Spleen (tissue), 11 donors: ENCODE data around the gene MUC20. TPM values are rescaled to one million over a fixed set of nuclear protein-coding genes. Genes with fewer than 3 reads are reported as not detected.
"Not testable (repeated sequence)": the region's sequence is repeated elsewhere in the genome, so short reads cannot be mapped to it uniquely, and the experiment has no call there.

Experiments
- DNase-seq: peaks from one replicate; pipeline ENCODE4 v3.0.0-alpha.2; 2020
- H3K27ac ChIP-seq, 8 donors: fragments of 200-600 bp; sonication (generic) in 7 of 8; 1 replicate in 4 of 8; 2 replicates in 4 of 8; pipeline versions ENCODE4 v1.5.0 to v1.8.0; 2016 to 2021; ENCODE audit warnings: inconsistent platforms in 4 of 8, mild to moderate bottlenecking in 4 of 8, moderate library complexity in 1 of 8
- H3K27me3 ChIP-seq, 7 donors: fragments of 200-600 bp; sonication (generic) in 6 of 7; replicated peaks in 1 of 7; 1 replicate in 4 of 7; 2 replicates in 3 of 7; pipeline versions ENCODE4 v1.5.0 to v1.8.0; 2016 to 2021; ENCODE audit warnings: inconsistent platforms in 3 of 7, mild to moderate bottlenecking in 1 of 7
- H3K36me3 ChIP-seq, 6 donors: fragments of 200-600 bp; sonication (generic) in 5 of 6; 1 replicate in 4 of 6; 2 replicates in 2 of 6; pipeline versions ENCODE4 v1.5.0 to v1.8.0; 2016 to 2021; ENCODE audit warnings: inconsistent platforms in 2 of 6
- H3K4me1 ChIP-seq, 6 donors: fragments of 200-600 bp; sonication (generic) in 5 of 6; 1 replicate in 3 of 6; 2 replicates in 3 of 6; pipeline versions ENCODE4 v1.5.0 to v1.8.0; 2016 to 2021; ENCODE audit warnings: inconsistent platforms in 3 of 6
- H3K4me3 ChIP-seq, 8 donors: fragments of 200-600 bp; sonication (generic) in 7 of 8; 1 replicate in 4 of 8; 2 replicates in 4 of 8; pipeline versions ENCODE4 v1.5.0 to v1.8.0; 2016 to 2021; ENCODE audit warnings: inconsistent platforms in 4 of 8, mild to moderate bottlenecking in 4 of 8, moderate library complexity in 2 of 8
- H3K9me3 ChIP-seq, 8 donors: fragments of 200-600 bp; sonication (generic) in 7 of 8; 1 replicate in 4 of 8; 2 replicates in 4 of 8; pipeline versions ENCODE4 v1.5.0 to v1.8.0; 2016 to 2021; ENCODE audit warnings: inconsistent platforms in 4 of 8
- POLR2A ChIP-seq, 3 donors: fragments of 450-650 bp; IDR thresholded peaks; one replicate each; pipeline ENCODE4 v1.5.1; 2017; ENCODE audit warnings: antibody characterized with exemption in 3 of 3, mild to moderate bottlenecking in 1 of 3
- POLR2AphosphoS5 ChIP-seq, 3 donors: sonication (generic); formaldehyde crosslinking; IDR thresholded peaks; one replicate each; pipeline ENCODE4 v1.5.1; 2017; ENCODE audit warnings: antibody characterized with exemption in 3 of 3
- WGBS, 5 donors: extraction: QIAGEN DNeasy Blood & Tissue Kit in 3 of 5; methylation state at CpG; one replicate each; pipeline versions ENCODE4 v1.1.5 to v1.1.7; 2013 to 2018; 5-methylcytosine and 5-hydroxymethylcytosine counted together
- intact Hi-C: fragments of 100-400 bp; cut with DNase I; formaldehyde crosslinking; loops from one replicate; pipeline ENCODE4 v1.15.0; 2023; ENCODE audit warnings: low total_unique reads
- polyA plus RNA-seq, 3 donors: library from polyadenylated mRNA; stranded (reverse); fragments of 200-250 nt; gene quantifications; one replicate each; pipeline ENCODE4 v1.2.1, GENCODE V29; 2013
- total RNA-seq, 7 donors: library from RNA; depleted of rRNA in 3 of 7; stranded (reverse); fragments of >200 nt in 3 of 7; fragmentation: NEBNext Ultra II Directional in 4 of 7; extraction: Animal tissue kit (Norgen Biotek cat#: 25700) in 4 of 7; gene quantifications; one replicate each; pipeline versions ENCODE4 v1.1.0 to v1.2.1, GENCODE V29; 2016 to 2021
- TF ChIP-seq, protein P1 (sequence below), 11 experiments: fragments of 200-600 bp in 7 of 11; fragments of 450-650 bp in 4 of 11; sonication (generic) in 4 of 11; IDR thresholded peaks in 8 of 11; conservative IDR thresholded peaks in 3 of 11; 1 replicate in 7 of 11; 2 replicates in 4 of 11; pipeline versions ENCODE4 v1.4.0 to v1.8.0; 2016 to 2021; ENCODE audit warnings: antibody characterized with exemption in 11 of 11, inconsistent platforms in 4 of 11, mild to moderate bottlenecking in 1 of 11
- donor health status: healthy with polysubstance abuse.
- donor health status: DM: no; HTN: no; CAD: no; lungs with moderate emphysema.
- donor health status: DM: no; HTN: no; CAD: no.
- donor health status: Bipolar disorder and iron deficiency.
- donor health status: healthy.
- donor health status: DM: no; HTN: no; CAD: no.
- donor health status: DM: yes; HTN: yes; CAD: no.

Gene MUC20
- total and polyA plus RNA-seq, 10 donors, result 0.38 to 13.6 (median 3.2) TPM

DNA sequence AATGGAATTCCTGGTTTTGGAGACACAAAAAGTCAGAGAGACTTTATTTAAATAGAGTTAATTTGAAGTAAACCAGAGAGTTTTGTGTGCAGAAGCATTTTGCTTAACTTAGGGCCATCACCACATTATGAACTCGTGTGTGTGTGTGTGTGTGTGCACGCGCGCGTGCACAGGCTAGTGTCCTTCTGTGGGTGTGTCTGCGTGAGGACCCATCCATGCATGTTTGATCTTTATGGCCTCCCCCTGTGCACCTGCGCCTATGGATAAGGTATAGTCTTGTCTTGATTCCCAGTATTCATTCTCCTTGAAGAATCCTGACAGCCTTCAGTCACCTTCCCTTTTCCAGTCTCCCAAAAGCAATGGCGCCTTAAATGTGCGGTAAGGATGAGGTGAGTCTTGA is 26.0 kb downstream of the MUC20 start:
- no peak for DNase-seq
- peaks cover 0 to 25% (median 0%) of the 10 kb centered on the region in 7 donors for H3K27me3 ChIP-seq
- no peaks in the 10 kb centered on the region for H3K36me3 ChIP-seq
- no peak overlapping the region for H3K4me3 ChIP-seq
- WGBS, 5 donors, result 86 to 91% (median 87%) methylated on average over 9 of the region's 9 CpGs
- TF ChIP-seq, protein P1, sequence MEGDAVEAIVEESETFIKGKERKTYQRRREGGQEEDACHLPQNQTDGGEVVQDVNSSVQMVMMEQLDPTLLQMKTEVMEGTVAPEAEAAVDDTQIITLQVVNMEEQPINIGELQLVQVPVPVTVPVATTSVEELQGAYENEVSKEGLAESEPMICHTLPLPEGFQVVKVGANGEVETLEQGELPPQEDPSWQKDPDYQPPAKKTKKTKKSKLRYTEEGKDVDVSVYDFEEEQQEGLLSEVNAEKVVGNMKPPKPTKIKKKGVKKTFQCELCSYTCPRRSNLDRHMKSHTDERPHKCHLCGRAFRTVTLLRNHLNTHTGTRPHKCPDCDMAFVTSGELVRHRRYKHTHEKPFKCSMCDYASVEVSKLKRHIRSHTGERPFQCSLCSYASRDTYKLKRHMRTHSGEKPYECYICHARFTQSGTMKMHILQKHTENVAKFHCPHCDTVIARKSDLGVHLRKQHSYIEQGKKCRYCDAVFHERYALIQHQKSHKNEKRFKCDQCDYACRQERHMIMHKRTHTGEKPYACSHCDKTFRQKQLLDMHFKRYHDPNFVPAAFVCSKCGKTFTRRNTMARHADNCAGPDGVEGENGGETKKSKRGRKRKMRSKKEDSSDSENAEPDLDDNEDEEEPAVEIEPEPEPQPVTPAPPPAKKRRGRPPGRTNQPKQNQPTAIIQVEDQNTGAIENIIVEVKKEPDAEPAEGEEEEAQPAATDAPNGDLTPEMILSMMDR (IDR thresholded peaks at IDR 0.05 in 8 of 11, conservative IDR thresholded peaks at IDR 0.05 in 3 of 11), result no peak
- TF ChIP-seq POLR2AphosphoS5 (IDR thresholded peaks at IDR 0.05), result no peak
- TF ChIP-seq POLR2A (IDR thresholded peaks at IDR 0.05), result no peak
- no peak overlapping the region for H3K27ac ChIP-seq
- no peaks in the 10 kb centered on the region for H3K9me3 ChIP-seq
- intact Hi-C loops, result no loop called here
- H3K4me1 ChIP-seq, result peaks cover 0 to 16% (median 4%) of the 10 kb centered on the region in 6 donors

DNA sequence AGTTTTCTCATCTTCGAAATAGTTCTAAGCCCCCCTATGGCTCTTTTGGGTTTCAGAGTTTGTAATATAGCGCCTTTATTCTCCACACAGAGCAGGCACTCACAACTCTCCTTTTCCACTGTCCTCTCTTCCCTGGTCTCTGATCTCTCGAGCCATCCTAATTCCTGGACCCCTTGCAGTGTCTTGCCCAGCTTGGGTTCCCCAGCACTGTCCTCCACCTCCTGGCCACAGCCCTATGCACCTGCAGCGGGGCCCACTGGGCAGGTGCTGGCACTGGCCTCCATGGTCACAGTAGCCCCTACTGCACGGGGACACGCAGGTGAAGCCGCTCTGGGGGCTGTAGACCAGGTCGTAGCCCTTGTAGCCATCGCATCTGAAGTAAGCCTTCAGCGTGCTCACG is 27.9 kb downstream of the MUC20 start:
- peak; percentile 66 for DNase-seq
- intact Hi-C loops, result no loop called here

DNA sequence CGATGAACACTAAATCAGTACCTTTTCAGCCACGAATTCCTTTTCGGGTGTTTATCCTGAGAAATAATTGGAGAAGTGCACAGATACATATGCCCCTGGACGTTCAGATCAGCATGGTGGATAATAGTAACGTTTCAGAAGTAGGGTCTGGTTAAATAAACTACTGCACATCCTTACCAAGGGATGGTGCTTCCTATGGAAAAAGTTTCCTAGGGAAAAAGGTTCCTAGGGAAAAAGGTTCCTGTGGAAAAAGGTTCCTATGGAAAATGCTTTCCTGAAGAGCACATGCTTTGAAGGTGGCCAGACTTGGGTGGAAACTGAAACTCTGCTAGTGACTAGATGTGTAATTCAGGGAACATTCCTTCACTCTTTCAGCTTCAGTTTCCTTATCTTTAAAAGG is 28.3 kb downstream of the MUC20 start:
- DNase-seq, H3K36me3 ChIP-seq, H3K9me3 ChIP-seq, H3K4me3 ChIP-seq, H3K27ac ChIP-seq, intact Hi-C loops: not testable (repeated sequence)
- WGBS, 5 donors, result 84 to 91% (median 87%) methylated on average over 5 of the region's 5 CpGs
- Histone ChIP-seq H3K4me1 (peaks cover 0 to 16% (median 4%) of the 10 kb centered on the region in 6 donors), H3K27me3 (peaks cover 0 to 37% (median 0%) of the 10 kb centered on the region in 7 donors)

More for the DNA sequence above, 27.9 kb downstream of the MUC20 start:
- Histone ChIP-seq H3K27ac (no peak overlapping the region), H3K36me3 (no peaks in the 10 kb centered on the region), H3K4me1 (peaks cover 0 to 16% (median 4%) of the 10 kb centered on the region in 6 donors), H3K9me3 (no peaks in the 10 kb centered on the region), H3K27me3 (peaks cover 0 to 33% (median 0%) of the 10 kb centered on the region in 7 donors), H3K4me3 (no peak overlapping the region)
- 94 to 99% (median 96%) methylated on average over 11 of the region's 11 CpGs for WGBS, 5 donors
- TF ChIP-seq POLR2A (IDR thresholded peaks at IDR 0.05), result no peak
- TF ChIP-seq POLR2AphosphoS5 (IDR thresholded peaks at IDR 0.05), result no peak
- TF ChIP-seq, protein P1 (IDR thresholded peaks at IDR 0.05 in 8 of 11, conservative IDR thresholded peaks at IDR 0.05 in 3 of 11), result no peak

GRCh38 chr3:195750797-195751520 is 30.2 kb downstream of the MUC20 start:
- TF ChIP-seq POLR2A (IDR thresholded peaks at IDR 0.05), result no peak
- TF ChIP-seq POLR2AphosphoS5 (IDR thresholded peaks at IDR 0.05), result no peak
- TF ChIP-seq, protein P1 (IDR thresholded peaks at IDR 0.05 in 8 of 11, conservative IDR thresholded peaks at IDR 0.05 in 3 of 11), result no peak
- 79 to 91% (median 89%) methylated on average over 19 to 30 of the region's 30 CpGs for whole genome bisulfite sequencing, 5 donors
- DNase-seq, result peak; percentile 54
- Histone ChIP-seq H3K4me3 (no peak overlapping the region), H3K9me3 (no peaks in the 10 kb centered on the region), H3K27ac (no peak overlapping the region), H3K27me3 (peaks cover 0 to 43% (median 0%) of the 10 kb centered on the region in 7 donors), H3K36me3 (no peaks in the 10 kb centered on the region), H3K4me1 (peaks cover 0 to 17% (median 4%) of the 10 kb centered on the region in 6 donors)
- intact Hi-C loops, result no loop called here
